ENCODE measurements around the gene PTGFRN.
"Not testable (repeated sequence)": the region's sequence is repeated elsewhere in the genome, so short reads cannot be mapped to it uniquely, and the experiment has no call there.

The PTGFRN gene

GRCh38 chr1:116916002-116916401 is 6.3 kb downstream of the PTGFRN start:
- no peak for DNase-seq

- peak in 13 of 56 donors; percentile 9 to 42 (median 21) for DNase-seq
These were observed 7.1 kb downstream of the PTGFRN start for GRCh38 chr1:116916533-116917445.

- no peak for DNase-seq
These were observed 9.1 kb downstream of the PTGFRN start for GRCh38 chr1:116918714-116919357.

- no peak for DNase-seq
These were observed 10.1 kb downstream of the PTGFRN start for GRCh38 chr1:116919802-116920201.

GRCh38 chr1:116920211-116920610 is 10.5 kb downstream of the PTGFRN start:
- DNase-seq, result no peak

GRCh38 chr1:116921301-116921885 is 11.7 kb downstream of the PTGFRN start:
- no peak for DNase-seq

- no peak for DNase-seq
These were observed 12.2 kb downstream of the PTGFRN start for GRCh38 chr1:116921937-116922336.

GRCh38 chr1:116923421-116923820 is 13.7 kb downstream of the PTGFRN start:
- peak in 1 of 56 donors; percentile 37 for DNase-seq

GRCh38 chr1:116927049-116927798 is 17.5 kb downstream of the PTGFRN start:
- DNase-seq, result no peak

- DNase-seq, result no peak
These were observed 20.4 kb downstream of the PTGFRN start for GRCh38 chr1:116929961-116930592.

GRCh38 chr1:116931016-116931918 is 21.6 kb downstream of the PTGFRN start:
- DNase-seq, result no peak

GRCh38 chr1:116933606-116934515 is 24.1 kb downstream of the PTGFRN start:
- DNase-seq, result no peak

GRCh38 chr1:116934586-116935207 is 25.0 kb downstream of the PTGFRN start:
- no peak for DNase-seq

- DNase-seq, result no peak
These were observed 28.5 kb downstream of the PTGFRN start for GRCh38 chr1:116938216-116938615.

GRCh38 chr1:116939780-116940543 is 30.2 kb downstream of the PTGFRN start:
- DNase-seq, result not testable (repeated sequence)

GRCh38 chr1:116940814-116941599 is 31.3 kb downstream of the PTGFRN start:
- no peak for DNase-seq

GRCh38 chr1:116941670-116942069 is 32.0 kb downstream of the PTGFRN start:
- no peak for DNase-seq

Data from nucleus accumbens (tissue), 56 donors.